SK-N-SH treated with all-trans-retinoic acid at 6 μM for 48 hours (cell line): Measurements from ENCODE around the gene DST.

Experiments
- ATAC-seq: fragments of 200-7000 bp; cut with Tn5 transposase; 3 replicates; pipeline ENCODE4 v1.9.1; 2020; ENCODE audit warnings: mild to moderate bottlenecking, moderate library complexity
- ARNTL ChIP-seq: fragments of 450-650 bp; formaldehyde crosslinking; IDR thresholded peaks from 2 replicates; pipeline ENCODE4 v1.5.0; 2020; ENCODE audit warnings: low read depth, mild to moderate bottlenecking, moderate library complexity, borderline replicate concordance
- BACH2 ChIP-seq: fragments of 250-450 bp; sonication (Bioruptor Pico); IDR thresholded peaks from 2 replicates; pipeline ENCODE4 v1.9.0; 2021; ENCODE audit warnings: mild to moderate bottlenecking, borderline replicate concordance
- GLIS3 ChIP-seq: fragments of 250-450 bp; sonication (Bioruptor Pico); IDR thresholded peaks from 2 replicates; pipeline ENCODE4 v1.5.0; 2020; ENCODE audit warnings: mild to moderate bottlenecking, moderate library complexity
- OSR1 ChIP-seq: fragments of 250-450 bp; sonication (Bioruptor Pico); IDR thresholded peaks from 2 replicates; pipeline ENCODE4 v1.8.0; 2022; ENCODE audit warnings: moderate library complexity, mild to moderate bottlenecking, inconsistent platforms
- PATZ1 ChIP-seq: fragments of 250-450 bp; sonication (Bioruptor Pico); IDR thresholded peaks from 2 replicates; pipeline ENCODE4 v1.8.0; 2020; ENCODE audit warnings: mild to moderate bottlenecking, moderate library complexity, borderline replicate concordance
- PPARA ChIP-seq: fragments of 250-450 bp; sonication (Bioruptor Pico); IDR thresholded peaks from 2 replicates; pipeline ENCODE4 v1.5.0; 2020; ENCODE audit warnings: mild to moderate bottlenecking, borderline replicate concordance
- RARB ChIP-seq: fragments of 250-450 bp; sonication (Bioruptor Pico); IDR thresholded peaks from 2 replicates; pipeline ENCODE4 v1.8.0; 2021; ENCODE audit warnings: mild to moderate bottlenecking, moderate library complexity
- TCF4 ChIP-seq: fragments of 250-450 bp; sonication (Bioruptor Pico); IDR thresholded peaks from 2 replicates; pipeline ENCODE4 v1.8.0; 2021; ENCODE audit warnings: mild to moderate bottlenecking, moderate library complexity, borderline replicate concordance
- TOX ChIP-seq: fragments of 250-450 bp; sonication (Bioruptor Pico); IDR thresholded peaks from 2 replicates; pipeline ENCODE4 v1.8.0; 2021; ENCODE audit warnings: mild to moderate bottlenecking, moderate library complexity, borderline replicate concordance
- TSHZ2 ChIP-seq: fragments of 250-450 bp; sonication (Bioruptor Pico); IDR thresholded peaks from 2 replicates; pipeline ENCODE4 v1.5.0; 2020; ENCODE audit warnings: mild to moderate bottlenecking, moderate library complexity
- ZC3H10 ChIP-seq: fragments of 250-450 bp; sonication (Bioruptor Pico); IDR thresholded peaks from 2 replicates; pipeline ENCODE4 v1.5.1; 2021; ENCODE audit warnings: mild to moderate bottlenecking, moderate library complexity
- ZFP3 ChIP-seq: fragments of 250-450 bp; sonication (Bioruptor Pico); IDR thresholded peaks from 2 replicates; pipeline ENCODE4 v1.5.0; 2020; ENCODE audit warnings: mild to moderate bottlenecking, moderate library complexity
- ZFP30 ChIP-seq: fragments of 450-650 bp; formaldehyde crosslinking; IDR thresholded peaks from 2 replicates; pipeline ENCODE4 v1.5.0; 2022; ENCODE audit warnings: mild to moderate bottlenecking, moderate library complexity
- ZNF565 ChIP-seq: fragments of 450-650 bp; formaldehyde crosslinking; conservative IDR thresholded peaks from 2 replicates; pipeline ENCODE4 v1.5.0; 2020; ENCODE audit warnings: low read depth, mild to moderate bottlenecking, moderate library complexity
- ZNF70 ChIP-seq: fragments of 450-650 bp; formaldehyde crosslinking; IDR thresholded peaks from 2 replicates; pipeline ENCODE4 v1.5.0; 2020; ENCODE audit warnings: mild to moderate bottlenecking, moderate library complexity
- ZNF8 ChIP-seq: fragments of 450-650 bp; formaldehyde crosslinking; IDR thresholded peaks from 2 replicates; pipeline ENCODE4 v1.5.0; 2020; ENCODE audit warnings: mild to moderate bottlenecking, moderate library complexity
- TF ChIP-seq, protein P1 (sequence below): fragments of 250-450 bp; sonication (Bioruptor Pico); IDR thresholded peaks from 2 replicates; pipeline ENCODE4 v1.5.1; 2020; ENCODE audit warnings: low read depth, mild to moderate bottlenecking, moderate library complexity
- TF ChIP-seq, protein P2 (sequence below): fragments of 250-450 bp; sonication (Bioruptor Pico); IDR thresholded peaks from 2 replicates; pipeline ENCODE4 v1.8.0; 2021; ENCODE audit warnings: low read depth, mild to moderate bottlenecking, moderate library complexity, borderline replicate concordance

The DST gene

DNA sequence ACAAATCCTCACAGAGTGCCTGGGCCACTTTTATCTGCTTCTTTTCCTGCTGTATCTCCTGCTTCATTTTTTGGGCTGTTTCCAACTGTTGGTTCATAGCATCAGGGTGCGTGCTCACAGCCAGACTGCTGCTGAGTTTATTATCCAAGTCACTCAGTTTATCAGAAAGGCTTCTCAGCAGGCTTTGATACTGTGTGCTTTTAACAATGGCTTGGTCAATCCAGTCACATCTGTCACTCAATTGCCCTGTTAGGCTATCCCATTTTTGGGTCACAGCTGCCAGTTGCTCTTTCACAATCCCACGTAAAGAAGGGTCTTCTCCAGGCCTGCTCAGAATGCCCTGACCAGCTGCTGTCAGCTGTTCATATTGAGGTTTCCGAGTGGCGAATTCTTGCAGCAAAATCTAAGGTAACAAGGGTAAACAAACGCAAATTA is 87.2 kb downstream of the DST start (continued):
- TF ChIP-seq TSHZ2 (CRISPR knock-in tag) (no peak), ZNF8 (CRISPR knock-in tag) (no peak)

DNA sequence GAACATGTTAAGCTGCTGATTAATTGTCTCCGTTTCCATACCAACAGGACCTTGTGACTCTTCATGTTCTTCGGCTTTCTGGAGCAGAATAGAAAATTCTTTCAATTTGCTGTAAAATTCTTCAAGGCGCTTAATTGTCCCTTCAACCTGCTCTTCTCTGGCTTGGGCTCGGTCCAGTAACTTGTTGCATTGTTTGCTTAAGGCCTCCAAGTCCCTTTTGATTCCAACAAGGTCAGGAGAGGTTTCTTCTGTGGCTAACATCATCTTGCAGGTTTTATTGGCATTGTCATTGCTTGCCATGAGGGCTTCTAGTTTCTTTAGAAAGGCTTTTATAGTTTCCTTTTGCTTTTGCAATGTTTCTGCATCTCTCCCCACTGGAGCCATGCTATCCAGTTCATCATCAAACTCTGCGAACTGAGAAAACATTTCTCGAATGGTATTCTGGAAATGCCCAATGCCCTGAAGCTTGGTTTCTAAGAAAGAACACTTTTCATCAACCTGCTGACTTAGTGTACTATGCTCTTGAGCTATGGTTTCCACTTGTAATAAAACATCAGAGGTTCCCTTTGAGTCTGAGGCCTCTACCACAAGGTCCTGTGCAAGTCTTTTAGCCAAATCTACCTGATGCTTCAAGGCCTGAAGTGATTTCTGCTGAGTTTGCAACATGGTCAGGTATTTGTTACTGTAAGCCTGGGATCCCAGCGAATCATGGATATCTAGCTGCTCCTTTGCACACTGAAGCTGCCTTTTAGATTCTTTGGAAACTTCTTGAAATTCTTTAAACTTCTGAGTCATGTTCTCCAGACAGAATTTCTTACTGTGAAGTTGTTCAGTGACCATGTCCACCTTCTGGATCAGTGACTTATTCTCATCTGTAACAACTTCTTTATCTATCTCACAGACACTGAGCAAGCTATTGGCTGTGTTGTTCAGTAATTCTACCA is 90.2 kb downstream of the DST start:
- TF ChIP-seq, protein P1, sequence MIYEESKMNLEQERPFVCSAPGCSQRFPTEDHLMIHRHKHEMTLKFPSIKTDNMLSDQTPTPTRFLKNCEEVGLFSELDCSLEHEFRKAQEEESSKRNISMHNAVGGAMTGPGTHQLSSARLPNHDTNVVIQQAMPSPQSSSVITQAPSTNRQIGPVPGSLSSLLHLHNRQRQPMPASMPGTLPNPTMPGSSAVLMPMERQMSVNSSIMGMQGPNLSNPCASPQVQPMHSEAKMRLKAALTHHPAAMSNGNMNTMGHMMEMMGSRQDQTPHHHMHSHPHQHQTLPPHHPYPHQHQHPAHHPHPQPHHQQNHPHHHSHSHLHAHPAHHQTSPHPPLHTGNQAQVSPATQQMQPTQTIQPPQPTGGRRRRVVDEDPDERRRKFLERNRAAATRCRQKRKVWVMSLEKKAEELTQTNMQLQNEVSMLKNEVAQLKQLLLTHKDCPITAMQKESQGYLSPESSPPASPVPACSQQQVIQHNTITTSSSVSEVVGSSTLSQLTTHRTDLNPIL (CRISPR knock-in tag), result no peak
- no peak for TF ChIP-seq ZNF565 (CRISPR knock-in tag)
- TF ChIP-seq TOX (CRISPR knock-in tag), result no peak
- no peak for TF ChIP-seq ARNTL (CRISPR knock-in tag)
- TF ChIP-seq ZFP30, result no peak
- TF ChIP-seq PPARA (CRISPR knock-in tag), result no peak
- peak; percentile 13; the same call in 2 of the 3 replicates for ATAC-seq

DNA sequence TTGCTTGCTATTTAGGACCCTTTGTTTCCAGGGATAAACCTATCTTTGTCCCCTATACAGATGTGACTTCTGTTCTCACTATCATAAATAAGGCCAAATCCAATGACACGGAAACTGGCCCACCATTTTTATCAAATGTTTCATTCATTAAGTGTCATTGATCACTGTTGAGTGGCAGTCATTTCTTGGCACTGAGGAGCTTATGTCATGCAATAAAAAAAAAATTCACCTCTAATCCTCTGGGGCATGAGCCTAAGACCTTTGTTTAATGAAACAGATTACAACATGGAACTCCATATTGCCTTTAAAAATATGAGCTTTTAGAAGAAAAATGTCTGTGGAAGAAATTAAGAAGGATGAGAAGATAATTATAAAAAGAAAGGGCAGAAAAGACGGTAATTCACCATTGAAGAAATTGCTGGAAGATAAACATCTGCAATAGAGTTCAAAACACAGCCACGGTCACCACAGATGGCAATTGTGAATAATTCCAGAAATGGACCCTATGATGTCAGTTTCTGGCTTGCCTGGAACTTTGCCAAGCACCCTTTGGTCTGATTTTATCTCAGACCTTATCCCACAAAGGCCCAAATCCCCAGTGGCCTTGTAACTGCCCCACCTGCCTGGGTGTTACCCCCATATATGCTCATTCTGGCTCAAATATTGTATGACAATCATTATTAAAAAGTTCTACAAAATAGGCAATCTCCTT is 91.1 kb downstream of the DST start:
- no peak for ATAC-seq
- TF ChIP-seq ARNTL (CRISPR knock-in tag), result no peak
- no peak for TF ChIP-seq BACH2 (CRISPR knock-in tag)
- peak; percentile 67 for TF ChIP-seq ZNF70 (CRISPR knock-in tag)
- TF ChIP-seq TCF4 (CRISPR knock-in tag), result peak; percentile 55; the same call in 1 of the 2 replicates
- no peak for TF ChIP-seq RARB
- TF ChIP-seq OSR1, result no peak
- TF ChIP-seq PATZ1, result no peak

DNA sequence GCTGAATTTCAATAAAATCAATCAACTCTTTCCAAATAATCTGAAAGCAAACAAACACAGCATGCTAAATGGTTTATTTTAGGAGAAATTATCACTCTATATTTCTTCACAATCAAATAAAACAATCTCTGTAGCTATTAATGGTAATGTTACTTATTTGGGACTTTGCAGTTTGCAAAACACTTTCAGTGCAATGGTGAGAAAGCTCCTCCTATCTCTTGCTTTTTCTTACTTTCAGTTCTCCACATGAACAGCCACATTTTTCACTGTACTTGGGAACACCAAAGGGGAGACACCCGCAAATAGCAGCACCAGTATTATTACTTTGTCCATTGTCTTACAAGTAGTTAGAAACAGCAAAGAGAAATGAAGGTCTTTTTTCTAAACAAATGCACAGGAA is 92.4 kb downstream of the DST start:
- ATAC-seq, result no peak
- TF ChIP-seq ZNF8 (CRISPR knock-in tag) (no peak), ZNF70 (CRISPR knock-in tag) (no peak), TCF4 (CRISPR knock-in tag) (no peak), ZNF565 (CRISPR knock-in tag) (no peak), GLIS3 (CRISPR knock-in tag) (no peak), PPARA (CRISPR knock-in tag) (no peak), TSHZ2 (CRISPR knock-in tag) (no peak), ZC3H10 (no peak), TOX (CRISPR knock-in tag) (no peak), ZFP3 (CRISPR knock-in tag) (no peak)
- TF ChIP-seq, protein P1 (CRISPR knock-in tag), result no peak
- TF ChIP-seq, protein P2, sequence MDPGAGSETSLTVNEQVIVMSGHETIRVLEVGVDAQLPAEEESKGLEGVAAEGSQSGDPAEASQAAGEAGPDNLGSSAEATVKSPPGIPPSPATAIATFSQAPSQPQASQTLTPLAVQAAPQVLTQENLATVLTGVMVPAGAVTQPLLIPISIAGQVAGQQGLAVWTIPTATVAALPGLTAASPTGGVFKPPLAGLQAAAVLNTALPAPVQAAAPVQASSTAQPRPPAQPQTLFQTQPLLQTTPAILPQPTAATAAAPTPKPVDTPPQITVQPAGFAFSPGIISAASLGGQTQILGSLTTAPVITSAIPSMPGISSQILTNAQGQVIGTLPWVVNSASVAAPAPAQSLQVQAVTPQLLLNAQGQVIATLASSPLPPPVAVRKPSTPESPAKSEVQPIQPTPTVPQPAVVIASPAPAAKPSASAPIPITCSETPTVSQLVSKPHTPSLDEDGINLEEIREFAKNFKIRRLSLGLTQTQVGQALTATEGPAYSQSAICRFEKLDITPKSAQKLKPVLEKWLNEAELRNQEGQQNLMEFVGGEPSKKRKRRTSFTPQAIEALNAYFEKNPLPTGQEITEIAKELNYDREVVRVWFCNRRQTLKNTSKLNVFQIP (CRISPR knock-in tag), result no peak
- TF ChIP-seq, all 23 proteins: peak for 0
